ENCODE measurements around the gene UBQLN3.

The UBQLN3 gene

GRCh38 chr11:5509803-5510202 is at the start of gene UBQLN3:
TSS of gene UBQLN3 (minus strand) at chr11:5509957. CDS start at chr11:5509558, 399 bp downstream.
- DNase-seq: no peak

DNA sequence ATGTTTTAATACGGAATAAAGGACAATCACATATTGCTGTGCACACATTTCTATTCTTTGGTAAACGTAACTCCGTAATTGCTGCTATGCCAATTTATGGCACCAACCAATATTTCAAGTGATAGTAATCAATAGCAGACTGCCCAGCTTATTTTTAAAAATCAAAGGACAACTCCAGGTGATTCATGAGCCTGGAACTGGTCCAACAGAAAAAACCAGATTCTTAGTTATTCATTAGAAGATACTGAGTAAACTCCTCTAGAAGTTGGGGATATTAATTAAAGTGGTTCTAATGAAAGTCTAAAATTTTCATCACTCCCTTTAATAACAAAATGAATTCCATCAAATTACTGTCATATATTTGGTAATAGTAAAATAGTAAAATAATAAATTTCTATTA is 48.0 kb upstream of the UBQLN3 start:
- no peak for DNase-seq

GRCh38 chr11:5556596-5557188 is 46.9 kb upstream of the UBQLN3 start:
- no peak for DNase-seq

GRCh38 chr11:5553343-5553742 is 43.6 kb upstream of the UBQLN3 start:
- DNase-seq: no peak

DNA sequence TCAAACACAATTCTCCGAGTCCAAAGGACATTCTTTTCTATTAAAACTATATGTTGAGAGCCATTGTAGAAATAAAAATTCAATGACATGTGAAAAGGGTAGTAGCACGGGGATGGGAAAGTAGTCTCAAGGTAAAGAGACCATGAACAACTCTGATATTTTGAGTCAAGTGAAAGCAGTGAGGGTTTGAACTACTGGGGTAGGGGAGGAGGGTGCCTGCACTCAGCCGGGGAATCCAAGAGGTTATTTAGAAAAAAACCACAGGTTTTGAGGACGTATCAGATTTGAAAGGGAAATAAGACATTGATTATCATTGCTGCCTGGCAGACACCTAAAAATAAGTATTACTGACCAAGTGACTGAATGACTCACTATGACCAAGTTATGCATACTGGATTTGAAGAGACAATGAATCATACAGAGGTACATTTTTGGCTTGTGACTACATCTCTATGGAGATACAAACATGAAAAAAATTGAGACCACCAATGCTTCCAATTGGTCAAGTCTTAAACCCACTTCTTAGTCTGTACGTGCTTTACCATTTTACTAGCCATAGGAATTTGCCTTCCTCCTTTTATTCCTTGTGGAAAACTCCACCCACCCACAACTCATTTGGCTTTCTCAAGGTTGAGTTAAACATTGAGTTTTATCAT is 40.8 kb upstream of the UBQLN3 start:
- DNase-seq: no peak

DNA sequence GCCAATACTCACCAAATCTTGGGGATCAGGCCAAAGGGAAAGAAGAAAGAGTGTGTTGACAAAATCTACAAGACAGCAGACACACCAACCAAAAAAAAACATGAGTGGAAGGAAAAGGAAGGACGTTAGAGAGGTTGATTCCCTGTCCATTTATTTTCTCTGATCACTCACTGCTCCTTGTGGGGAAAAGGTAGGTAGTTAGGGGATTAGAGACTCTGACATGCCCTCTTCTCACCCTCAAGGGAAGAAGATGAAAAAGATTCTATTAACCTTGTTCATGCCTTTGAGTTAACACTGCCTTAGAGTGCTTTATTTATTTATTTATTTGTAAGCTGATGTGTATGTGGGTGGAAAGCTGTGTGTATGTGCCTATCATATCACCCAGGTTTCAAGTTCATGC is 38.7 kb upstream of the UBQLN3 start, which contains the start of gene OR52H1:
Gene OR52H1, minus strand, starts transcription at position 101 of the 400 bp plus-strand sequence. CDS start 3,035 bp downstream, outside the sequence.
- no peak for DNase-seq

GRCh38 chr11:5547982-5548381 is 38.2 kb upstream of the UBQLN3 start:
- DNase-seq: no peak

DNA sequence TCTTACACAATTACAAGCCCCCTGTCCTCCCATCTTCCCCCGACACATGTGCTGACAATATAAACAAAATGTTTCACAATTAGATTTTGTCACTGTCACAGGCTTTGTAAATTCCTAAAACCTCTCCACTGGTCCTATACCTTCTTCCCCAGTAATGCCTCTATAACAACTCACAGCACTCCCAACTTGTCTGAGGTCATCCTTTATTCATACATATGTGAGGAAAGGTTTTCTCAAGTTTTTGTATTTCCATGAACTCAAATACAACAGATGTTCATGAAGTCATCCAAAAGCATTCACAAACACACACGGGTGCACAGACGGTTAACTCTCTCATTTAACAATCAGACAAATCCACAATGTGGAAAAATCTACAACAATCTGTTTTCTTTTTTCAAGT is 36.7 kb upstream of the UBQLN3 start:
- no peak for DNase-seq

DNA sequence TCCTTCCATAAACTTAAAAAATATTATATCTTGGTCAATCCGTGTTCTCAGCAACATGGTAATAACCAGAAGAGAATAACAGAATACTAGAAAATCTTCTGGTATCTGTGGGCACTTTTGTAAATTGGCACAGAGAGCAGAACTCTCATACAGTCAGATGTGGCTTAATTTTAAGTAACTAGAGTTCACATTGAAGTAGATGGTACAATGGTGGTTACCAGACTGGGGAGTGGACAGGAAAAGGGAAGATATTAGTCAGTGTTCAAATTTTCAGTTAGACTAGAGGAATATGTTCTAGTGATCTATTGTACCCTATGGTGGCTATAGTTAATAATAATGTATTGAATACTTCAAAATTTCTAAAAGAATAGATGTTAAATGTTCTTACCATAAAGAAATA is 31.7 kb upstream of the UBQLN3 start:
- no peak for DNase-seq

GRCh38 chr11:5536482-5536881 is 26.7 kb upstream of the UBQLN3 start:
- DNase-seq: no peak

DNA sequence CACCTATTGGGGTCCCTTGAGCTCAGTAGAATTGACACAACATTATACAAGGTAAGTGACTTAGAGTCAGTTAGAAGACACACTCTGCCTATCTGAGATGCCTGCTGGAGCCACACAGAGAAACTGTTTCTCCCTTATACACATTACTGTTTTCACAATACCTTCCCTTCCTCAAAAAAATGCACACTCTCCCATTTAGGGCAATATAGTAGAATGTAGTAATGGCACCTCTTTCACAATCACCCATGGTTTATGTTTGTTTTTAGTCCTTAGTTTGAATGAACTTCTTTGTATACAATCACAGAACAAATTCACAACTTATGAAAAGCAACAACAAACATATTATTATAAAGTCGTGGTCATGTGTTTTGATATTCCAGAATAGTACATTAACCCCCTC is 24.3 kb upstream of the UBQLN3 start:
- DNase-seq: no peak

GRCh38 chr11:5531053-5531831 is 21.5 kb upstream of the UBQLN3 start:
- DNase-seq: no peak

DNA sequence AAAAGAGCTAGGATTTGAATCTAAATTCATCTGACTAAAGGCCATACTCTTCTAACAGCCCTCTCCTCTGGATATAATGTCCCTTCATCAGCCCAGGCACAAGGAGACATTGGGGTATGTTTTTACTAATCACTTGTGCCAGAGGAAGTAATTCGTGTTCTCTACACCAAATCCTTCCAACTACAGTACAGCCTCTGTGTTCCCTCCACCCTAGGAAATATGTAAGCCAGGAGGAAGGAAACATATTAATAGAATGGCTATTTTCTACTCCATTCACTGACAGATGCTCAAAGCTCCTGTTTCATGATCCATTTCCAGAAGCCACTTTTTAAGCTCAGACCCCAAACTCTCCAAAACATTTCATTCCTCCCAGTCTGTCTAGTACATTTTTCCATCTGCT is 18.7 kb upstream of the UBQLN3 start:
- DNase-seq: no peak

- DNase-seq: no peak
Measured at GRCh38 chr11:5527716-5528115, 18.0 kb upstream of the UBQLN3 start.

DNA sequence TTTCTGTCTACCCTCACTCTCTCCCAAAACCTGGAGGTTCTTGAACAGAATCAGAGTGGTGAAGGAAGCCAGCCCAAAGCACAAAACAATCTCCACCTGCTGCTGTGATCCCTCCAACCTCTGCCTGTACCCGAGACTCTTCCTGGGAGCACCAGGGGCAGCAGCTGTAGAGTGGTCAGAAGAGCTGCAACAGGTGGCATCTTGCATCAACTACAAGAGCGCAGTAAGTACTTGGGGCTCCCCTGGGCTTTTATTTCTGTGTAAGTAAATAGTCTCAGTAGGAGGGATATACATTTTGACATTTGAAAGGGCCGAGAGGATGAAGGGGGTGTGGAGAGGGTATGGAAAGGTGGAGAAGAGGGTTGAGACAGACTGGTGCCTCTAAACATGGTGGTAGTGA is 15.0 kb upstream of the UBQLN3 start:
- no peak for DNase-seq

- DNase-seq: no peak
Measured at GRCh38 chr11:5522308-5522707, 12.6 kb upstream of the UBQLN3 start.

DNA sequence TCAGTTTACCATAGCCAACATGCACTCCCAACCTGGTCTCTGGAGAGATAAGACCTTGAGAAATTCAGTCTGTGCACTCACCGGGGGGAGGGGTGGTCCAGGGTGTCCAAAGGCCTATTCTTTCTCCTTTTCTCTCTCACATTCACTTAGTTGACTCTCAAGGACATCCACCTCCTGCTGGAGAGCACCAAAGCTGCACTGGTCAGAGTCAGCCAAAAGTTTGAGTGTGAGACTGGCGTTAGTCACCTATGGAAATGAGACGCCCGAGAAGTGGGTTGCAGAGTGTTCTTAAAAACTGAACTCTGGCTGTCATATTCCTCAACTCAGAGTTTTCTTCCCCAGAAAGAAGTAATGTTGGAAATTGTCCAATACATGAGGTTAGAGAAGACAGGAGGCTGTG is 11.8 kb upstream of the UBQLN3 start:
- no peak for DNase-seq

- DNase-seq: no peak
Measured at GRCh38 chr11:5516599-5516998, 6.8 kb upstream of the UBQLN3 start, which contains the start of gene UBQLNL. TSS of gene UBQLNL (minus strand) at chr11:5516699. CDS start at chr11:5516441, 258 bp downstream.

GRCh38 chr11:5514841-5515240 is 5.1 kb upstream of the UBQLN3 start:
- DNase-seq: no peak

GRCh38 chr11:5508605-5509004 is 1.2 kb downstream of the UBQLN3 start:
- no peak for DNase-seq

DNA sequence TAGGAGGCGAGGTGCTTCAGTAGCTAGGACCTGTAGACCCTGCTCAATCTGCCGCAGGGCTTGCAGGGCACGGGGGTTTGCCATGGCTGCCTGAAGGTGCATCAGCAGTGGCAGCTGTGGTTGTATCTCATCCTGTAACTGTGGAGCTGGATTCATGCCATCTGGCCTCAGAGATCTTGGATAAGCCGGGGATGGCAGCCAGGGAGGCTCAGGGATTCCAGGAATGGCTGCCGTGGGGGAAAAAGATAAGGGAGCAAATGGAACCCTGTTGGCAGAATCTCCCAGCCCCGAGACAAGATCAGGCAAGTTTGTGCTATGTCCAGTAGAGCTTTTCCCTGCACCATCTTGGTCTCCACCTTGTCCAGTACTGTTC is 1.8 kb downstream of the UBQLN3 start:
- DNase-seq: no peak

GRCh38 chr11:5507177-5507932 is 2.4 kb downstream of the UBQLN3 start:
- no peak for DNase-seq

DNA sequence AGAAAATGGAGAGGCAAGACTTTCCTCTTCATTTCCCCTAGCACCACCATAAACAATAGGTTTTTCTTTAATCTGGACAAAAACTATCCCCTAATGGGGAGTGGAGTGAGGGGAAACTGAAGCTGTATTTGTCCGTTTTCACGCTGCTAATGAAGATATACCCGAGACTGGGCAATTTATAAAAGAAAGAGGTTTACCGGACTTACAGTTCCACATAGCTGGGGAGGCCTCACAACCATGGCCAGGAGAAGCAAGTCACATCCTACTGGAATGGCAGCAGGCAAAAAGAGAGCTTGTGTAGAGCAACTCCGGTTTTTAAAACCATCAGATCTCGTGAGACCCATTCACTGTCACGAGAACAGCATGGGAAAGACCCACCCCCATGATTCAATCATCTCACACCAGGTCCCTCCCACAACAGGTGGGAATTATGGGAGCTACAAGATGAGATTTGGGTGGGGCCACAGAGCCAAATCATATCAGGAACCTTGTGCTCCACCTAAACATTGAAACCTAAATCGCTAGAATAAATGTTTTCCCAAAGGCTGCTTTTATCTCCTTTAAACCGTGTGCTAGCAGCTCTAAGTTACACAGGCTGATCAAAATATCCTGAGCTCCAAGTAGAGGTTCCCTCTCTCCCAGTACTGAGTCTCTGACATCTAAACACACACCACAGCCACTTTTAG is 4.3 kb downstream of the UBQLN3 start:
- no peak for DNase-seq

All from NCI-H2227 treated with DMSO at 0.1 percent for 48 hours (cell line).